HCT116 (cell line): ENCODE results near the gene UBTD2. TPM values are rescaled to one million over a fixed set of nuclear protein-coding genes. Genes with fewer than 3 reads are reported as not detected.

Source experiments
- ATAC-seq: fragments of 200-7000 bp; cut with Tn5 transposase; 2 replicates; pipeline ENCODE4 v1.9.1; 2020; ENCODE audit warnings: mild to moderate bottlenecking, moderate library complexity
- BruUV-seq: library from RNA; stranded (reverse); fragments of 400-500 nt; replicated peaks from 2 replicates; lab custom pipeline; 2021; lab: Mats Ljungman, UMichigan
- CTCF ChIA-PET: fragments of 300-600 bp; sonication (Branson Sonifier 250); formaldehyde crosslinking; loops from one replicate; lab custom pipeline; 2021; ENCODE audit warnings: antibody characterized with exemption; lab: Charles Lee
- POLR2A ChIA-PET: fragments of 300-600, 350-600 bp; sonication (Branson Sonifier 250); formaldehyde crosslinking; loops from one replicate; lab custom pipeline; 2021; ENCODE audit warnings: antibody characterized with exemption; lab: Charles Lee
- RAD21 ChIA-PET, 2 experiments: fragments of 300-600 bp; sonication (Branson Sonifier 250); formaldehyde crosslinking; loops; one replicate each; lab custom pipeline; 2023; ENCODE audit warnings: low total read pairs in 2 of 2; ENCODE audit not compliant: uncharacterized antibody in 2 of 2, unreplicated experiment in 2 of 2, low non-redundant PET in 1 of 2; lab: Charles Lee
- DNase-seq: peaks from one replicate; pipeline ENCODE4 v3.0.0-alpha.2; 2010; ENCODE audit warnings: low read depth, low spot score
- H2AFZ ChIP-seq: fragments of 200-600 bp; shearing (Covaris generic), sonication (generic); 2 replicates; pipeline ENCODE4 v1.6.1; 2017; ENCODE audit warnings: low read depth, mixed run types, mixed read lengths, antibody characterized with exemption, low read length; ENCODE audit not compliant: poor library complexity, severe bottlenecking
- H3K27ac ChIP-seq: 2 replicates; pipeline ENCODE4 v1.5.1; 2012; ENCODE audit warnings: low read depth, low read length
- H3K27me3 ChIP-seq: fragments of 200-600 bp; sonication (generic); 2 replicates; pipeline ENCODE4 v1.6.1; 2016; ENCODE audit warnings: mixed run types, low read length, mixed read lengths; ENCODE audit not compliant: insufficient read depth
- H3K36me3 ChIP-seq, 2 experiments: fragments of 200-500 bp in 1 of 2; fragments of 200-600 bp in 1 of 2; sonication (Bioruptor generic) in 1 of 2; sonication (generic) in 1 of 2; 2 replicates each; pipeline versions ENCODE4 v1.5.1 to v1.6.1; 2014 to 2016; ENCODE audit warnings: low read length in 2 of 2, inconsistent platforms in 1 of 2, mixed read lengths in 1 of 2, mixed run types in 1 of 2; ENCODE audit not compliant: insufficient read depth in 2 of 2, control insufficient read depth in 1 of 2
- H3K4me1 ChIP-seq, 2 experiments: fragments of 200-600 bp in 1 of 2; sonication (generic) in 1 of 2; 2 replicates each; pipeline versions ENCODE4 v1.5.1 to v1.6.1; 2012 to 2017; ENCODE audit warnings: low read length in 2 of 2, inconsistent platforms in 1 of 2, mild to moderate bottlenecking in 1 of 2, mixed read lengths in 1 of 2, mixed run types in 1 of 2, moderate library complexity in 1 of 2; ENCODE audit not compliant: insufficient read depth in 2 of 2, control insufficient read depth in 1 of 2
- H3K4me2 ChIP-seq: fragments of 200-600 bp; sonication (generic); 2 replicates; pipeline ENCODE4 v1.6.1; 2017; ENCODE audit warnings: mixed run types, low read length, mixed read lengths
- H3K4me3 ChIP-seq, 2 experiments: fragments of 200-600 bp in 1 of 2; sonication (generic) in 1 of 2; replicated peaks in 1 of 2; 2 replicates each; pipeline ENCODE4 v1.5.1; 2011 to 2016; ENCODE audit warnings: low read length in 2 of 2, control low read depth in 1 of 2, low read depth in 1 of 2, mild to moderate bottlenecking in 1 of 2, mixed read lengths in 1 of 2, mixed run types in 1 of 2
- H3K79me2 ChIP-seq: fragments of 200-600 bp; sonication (generic); 2 replicates; pipeline ENCODE4 v1.6.1; 2017; ENCODE audit warnings: mild to moderate bottlenecking, mixed run types, low read length, moderate library complexity, mixed read lengths; ENCODE audit not compliant: insufficient read depth
- H3K9ac ChIP-seq: fragments of 200-600 bp; sonication (generic); 2 replicates; pipeline ENCODE4 v1.6.1; 2016; ENCODE audit warnings: low read length, mixed read lengths
- H3K9me2 ChIP-seq: fragments of 200-600 bp; sonication (generic), shearing (Covaris generic); 2 replicates; pipeline ENCODE4 v1.6.1; 2017; ENCODE audit warnings: mixed run types, mild to moderate bottlenecking, moderate library complexity; ENCODE audit not compliant: insufficient read depth
- H3K9me3 ChIP-seq, 2 experiments: fragments of 200-500 bp in 1 of 2; fragments of 200-600 bp in 1 of 2; sonication (Bioruptor generic) in 1 of 2; sonication (generic) in 1 of 2; 2 replicates each; pipeline ENCODE4 v1.6.1; 2014 to 2017; ENCODE audit warnings: low read length in 2 of 2, mixed read lengths in 2 of 2, inconsistent platforms in 1 of 2, low read depth in 1 of 2, mild to moderate bottlenecking in 1 of 2, mixed run types in 1 of 2, moderate library complexity in 1 of 2; ENCODE audit not compliant: control insufficient read depth in 1 of 2, insufficient read depth in 1 of 2
- H4K20me1 ChIP-seq: fragments of 200-600 bp; sonication (generic), shearing (Covaris generic); 2 replicates; pipeline ENCODE4 v1.6.1; 2017; ENCODE audit warnings: mixed run types, mild to moderate bottlenecking, moderate library complexity; ENCODE audit not compliant: insufficient read depth
- ATF3 ChIP-seq: IDR thresholded peaks from 2 replicates; pipeline ENCODE4 v1.6.1; 2012
- CBX3 ChIP-seq: IDR thresholded peaks from 2 replicates; pipeline ENCODE4 v1.6.1; 2012; ENCODE audit warnings: low read depth
- CEBPB ChIP-seq: IDR thresholded peaks from 2 replicates; pipeline ENCODE4 v1.6.1; 2012; ENCODE audit warnings: low read depth
- ELF1 ChIP-seq: IDR thresholded peaks from 2 replicates; pipeline ENCODE4 v1.6.1; 2012; ENCODE audit warnings: low read depth, borderline replicate concordance
- EZH2 ChIP-seq: fragments of 200-600 bp; sonication (generic); IDR thresholded peaks from 2 replicates; pipeline ENCODE4 v1.6.1; 2017; ENCODE audit warnings: antibody characterized with exemption, mixed run types
- FOSL1 ChIP-seq: IDR thresholded peaks from 2 replicates; pipeline ENCODE4 v1.6.1; 2012; ENCODE audit warnings: low read depth
- JUND ChIP-seq: IDR thresholded peaks from 2 replicates; pipeline ENCODE4 v1.6.1; 2012
- POLR2AphosphoS5 ChIP-seq: IDR thresholded peaks from 2 replicates; pipeline ENCODE4 v1.6.1; 2011; ENCODE audit warnings: mild to moderate bottlenecking, low read depth, low read length, moderate library complexity
- RAD21 ChIP-seq: IDR thresholded peaks from 2 replicates; pipeline ENCODE4 v1.6.1; 2012; ENCODE audit warnings: low read depth, mild to moderate bottlenecking
- REST ChIP-seq: IDR thresholded peaks from 2 replicates; pipeline ENCODE4 v1.6.1; 2012; ENCODE audit warnings: low read depth
- SIN3A ChIP-seq: IDR thresholded peaks from 2 replicates; pipeline ENCODE4 v1.6.1; 2012; ENCODE audit warnings: low read depth
- SP1 ChIP-seq: IDR thresholded peaks from 2 replicates; pipeline ENCODE4 v1.6.1; 2012; ENCODE audit warnings: low read depth
- SRF ChIP-seq: IDR thresholded peaks from 2 replicates; pipeline ENCODE4 v1.6.1; 2012; ENCODE audit warnings: low read depth
- TCF7L2 ChIP-seq: IDR thresholded peaks from 2 replicates; pipeline ENCODE4 v1.7.0; 2011; ENCODE audit warnings: borderline replicate concordance, inconsistent platforms; ENCODE audit not compliant: insufficient read depth, insufficient read length; ENCODE audit errors: extremely low read depth
- YY1 ChIP-seq: IDR thresholded peaks from 2 replicates; pipeline ENCODE4 v1.6.1; 2011; ENCODE audit warnings: low read length, low read depth, moderate library complexity, mild to moderate bottlenecking; ENCODE audit not compliant: insufficient replicate concordance; ENCODE audit errors: extremely low read depth
- ZNF274 ChIP-seq: fragments of 200-500 bp; sonication (Bioruptor generic); IDR thresholded peaks from 2 replicates; pipeline ENCODE4 v1.6.1; 2014; ENCODE audit warnings: mild to moderate bottlenecking, low read depth, low read length, inconsistent platforms
- intact Hi-C: fragments of 100-400 bp; cut with micrococcal nuclease; formaldehyde crosslinking; loops from 2 replicates; pipeline ENCODE4 v1.10.0; 2022
- total RNA-seq: library from RNA; stranded (reverse); gene quantifications from one replicate; pipeline ENCODE4 v1.2.1, GENCODE V29; 2021; ENCODE audit not compliant: unreplicated experiment
- TF ChIP-seq, protein P1 (sequence below): IDR thresholded peaks from 2 replicates; pipeline ENCODE4 v1.6.1; 2012
- TF ChIP-seq, protein P2 (sequence below): IDR thresholded peaks from 2 replicates; pipeline ENCODE4 v1.6.1; 2011; ENCODE audit warnings: mild to moderate bottlenecking, low read length, moderate library complexity; ENCODE audit not compliant: insufficient replicate concordance; ENCODE audit errors: extremely low read depth

Gene UBTD2
- total RNA-seq, 1 experiment from 2014 or later = 15.9 TPM

DNA sequence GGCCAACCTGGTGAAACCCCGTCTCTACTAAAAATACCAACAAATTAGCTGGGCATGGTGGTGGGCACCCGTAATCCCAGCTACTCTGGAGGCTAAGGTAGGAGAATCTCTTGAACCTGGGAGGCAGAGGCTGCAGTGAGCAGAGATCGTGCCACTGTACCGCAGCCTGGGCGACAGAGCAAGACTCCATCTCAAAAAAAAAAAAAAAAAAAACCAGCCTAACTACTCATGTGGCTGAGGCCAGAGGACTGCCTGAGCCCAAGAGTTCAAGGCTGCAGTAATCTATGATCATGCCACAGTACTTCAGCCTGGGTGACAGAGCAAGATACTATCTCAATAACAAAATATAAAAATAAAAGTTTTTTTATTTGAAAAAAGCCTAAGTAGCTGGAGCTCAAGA, 3.2 kb downstream of the UBTD2 start:
- TF ChIP-seq, protein P1, sequence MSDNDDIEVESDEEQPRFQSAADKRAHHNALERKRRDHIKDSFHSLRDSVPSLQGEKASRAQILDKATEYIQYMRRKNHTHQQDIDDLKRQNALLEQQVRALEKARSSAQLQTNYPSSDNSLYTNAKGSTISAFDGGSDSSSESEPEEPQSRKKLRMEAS = no peak
- TF ChIP-seq SIN3A (no peak), EZH2 (no peak), POLR2AphosphoS5 (no peak), JUND (no peak), SP1 (no peak), ATF3 (no peak), RAD21 (no peak), ELF1 (no peak), YY1 (no peak), REST (no peak), FOSL1 (no peak), CEBPB (no peak), TCF7L2 (no peak), SRF (no peak), CBX3 (no peak), ZNF274 (no peak)
- TF ChIP-seq, protein P2, sequence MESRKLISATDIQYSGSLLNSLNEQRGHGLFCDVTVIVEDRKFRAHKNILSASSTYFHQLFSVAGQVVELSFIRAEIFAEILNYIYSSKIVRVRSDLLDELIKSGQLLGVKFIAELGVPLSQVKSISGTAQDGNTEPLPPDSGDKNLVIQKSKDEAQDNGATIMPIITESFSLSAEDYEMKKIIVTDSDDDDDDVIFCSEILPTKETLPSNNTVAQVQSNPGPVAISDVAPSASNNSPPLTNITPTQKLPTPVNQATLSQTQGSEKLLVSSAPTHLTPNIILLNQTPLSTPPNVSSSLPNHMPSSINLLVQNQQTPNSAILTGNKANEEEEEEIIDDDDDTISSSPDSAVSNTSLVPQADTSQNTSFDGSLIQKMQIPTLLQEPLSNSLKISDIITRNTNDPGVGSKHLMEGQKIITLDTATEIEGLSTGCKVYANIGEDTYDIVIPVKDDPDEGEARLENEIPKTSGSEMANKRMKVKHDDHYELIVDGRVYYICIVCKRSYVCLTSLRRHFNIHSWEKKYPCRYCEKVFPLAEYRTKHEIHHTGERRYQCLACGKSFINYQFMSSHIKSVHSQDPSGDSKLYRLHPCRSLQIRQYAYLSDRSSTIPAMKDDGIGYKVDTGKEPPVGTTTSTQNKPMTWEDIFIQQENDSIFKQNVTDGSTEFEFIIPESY = no peak
- intact Hi-C loops = no loop called here
- H3K36me3 ChIP-seq = no peaks in the 10 kb centered on the region
- H3K4me3 ChIP-seq = no peak overlapping the region
- H3K79me2 ChIP-seq = peaks cover 76% of the 10 kb centered on the region
- no peak overlapping the region for H3K9ac ChIP-seq
- H3K27me3 ChIP-seq = no peaks in the 10 kb centered on the region
- DNase-seq (no peak), ATAC-seq (no peak)
- no peak overlapping the region for H3K4me2 ChIP-seq
- ChIA-PET CTCF (interaction anchor here (1.0 kb wide), 1 partner anchor 92 kb away, joined by 3 read pairs; the partner anchor contains the start of gene STK10), POLR2A (no interaction called here), RAD21 (no interaction called here)
- H2AFZ ChIP-seq = no peak overlapping the region
- H3K27ac ChIP-seq = no peak overlapping the region
- peaks cover 11 to 34% of the 10 kb centered on the region in 2 experiments; a peak in 3 of 4 replicates for H3K4me1 ChIP-seq
- BruUV-seq = no TSS peak
- H3K9me2 ChIP-seq = no peaks in the 10 kb centered on the region
- no peaks in the 10 kb centered on the region for H3K9me3 ChIP-seq
- no peaks in the 10 kb centered on the region for H4K20me1 ChIP-seq
